CD8-positive, alpha-beta memory T cell (primary cell): ENCODE measurements around the gene HSPB1. TPM values are rescaled to one million over a fixed set of nuclear protein-coding genes. Genes with fewer than 3 reads are reported as not detected.
"Not testable (repeated sequence)": the region's sequence is repeated elsewhere in the genome, so short reads cannot be mapped to it uniquely, and the experiment has no call there.

Source experiments
- CTCF ChIA-PET: fragments of 350-600 bp; sonication (Branson Sonifier 250); formaldehyde crosslinking; loops from one replicate; lab custom pipeline; 2021; ENCODE audit warnings: antibody characterized with exemption; lab: Charles Lee
- POLR2A ChIA-PET: fragments of 350-600 bp; sonication (Branson Sonifier 250); formaldehyde crosslinking; loops from one replicate; lab custom pipeline; 2021; ENCODE audit warnings: antibody characterized with exemption; lab: Charles Lee
- DNase-seq, 5 donors: peaks; one replicate each; pipeline versions ENCODE4 v3.0.0 to v3.0.0-alpha.2; 2020 to 2022; ENCODE audit warnings: mixed read lengths in 1 of 5
- H3K27ac ChIP-seq: one replicate; pipeline ENCODE4 v1.7.0; 2013; ENCODE audit warnings: low read depth, mild to moderate bottlenecking, low read length, moderate library complexity
- H3K27me3 ChIP-seq: 2 replicates; pipeline ENCODE4 v1.7.0; 2013; ENCODE audit warnings: low read length, mild to moderate bottlenecking; ENCODE audit not compliant: insufficient read depth, poor library complexity, severe bottlenecking
- H3K36me3 ChIP-seq: 2 replicates; pipeline ENCODE4 v1.7.0; 2013; ENCODE audit warnings: mild to moderate bottlenecking, low read length, moderate library complexity; ENCODE audit not compliant: insufficient read depth
- H3K4me1 ChIP-seq: 2 replicates; pipeline ENCODE4 v1.7.0; 2013; ENCODE audit warnings: mild to moderate bottlenecking, low read length, moderate library complexity; ENCODE audit not compliant: insufficient read depth
- H3K4me3 ChIP-seq: 2 replicates; pipeline ENCODE4 v1.7.0; 2013; ENCODE audit warnings: mild to moderate bottlenecking, low read length
- H3K9me3 ChIP-seq: 2 replicates; pipeline ENCODE4 v1.7.0; 2013; ENCODE audit warnings: mild to moderate bottlenecking, low read length
- H3K27ac Mint-ChIP-seq, 8 donors: one replicate each; pipeline ENCODE4 v1.8.0; 2020 to 2021; ENCODE audit warnings: mixed read lengths in 8 of 8, mild to moderate bottlenecking in 6 of 8, inconsistent platforms in 3 of 8, moderate library complexity in 3 of 8
- H3K27me3 Mint-ChIP-seq, 2 donors: one replicate each; pipeline ENCODE4 v1.8.0; 2020 to 2021; ENCODE audit warnings: mixed read lengths in 2 of 2, mild to moderate bottlenecking in 1 of 2, moderate library complexity in 1 of 2
- H3K36me3 Mint-ChIP-seq, 3 donors: one replicate each; pipeline ENCODE4 v1.8.0; 2020 to 2021; ENCODE audit warnings: mixed read lengths in 3 of 3, inconsistent platforms in 1 of 3, mild to moderate bottlenecking in 1 of 3
- H3K4me1 Mint-ChIP-seq, 3 donors: one replicate each; pipeline ENCODE4 v1.8.0; 2020 to 2021; ENCODE audit warnings: mixed read lengths in 3 of 3, inconsistent platforms in 1 of 3, mild to moderate bottlenecking in 1 of 3
- H3K4me3 Mint-ChIP-seq, 7 donors: one replicate each; pipeline ENCODE4 v1.8.0; 2020 to 2021; ENCODE audit warnings: mixed read lengths in 7 of 7, mild to moderate bottlenecking in 6 of 7, moderate library complexity in 4 of 7, inconsistent platforms in 2 of 7
- H3K9me3 Mint-ChIP-seq, 5 donors: one replicate each; pipeline ENCODE4 v1.8.0; 2020 to 2022; ENCODE audit warnings: mixed read lengths in 5 of 5, mild to moderate bottlenecking in 3 of 5, moderate library complexity in 2 of 5, inconsistent platforms in 1 of 5
- polyA plus RNA-seq: library from polyadenylated mRNA; unstranded; fragments of 300-500 nt; fragmentation: Illumina TruSeq; gene quantifications from one replicate; pipeline ENCODE4 v1.2.3, GENCODE V29; 2021
- total RNA-seq, 2 experiments: library from RNA; stranded (reverse); gene quantifications; one replicate each; pipeline ENCODE4 v1.2.3, GENCODE V29; 2021

Gene HSPB1
- total and polyA plus RNA-seq, 3 experiments from 2014 or later: 74.7 to 84.1 (median 80.7) TPM

- peak overlapping the region; percentile 37 to 89 (median 74) for H3K4me3 Mint-ChIP-seq
- Histone ChIP-seq H3K4me1 (peaks cover 11% of the 10 kb centered on the region), H3K36me3 (no peaks in the 10 kb centered on the region), H3K27ac (no peak overlapping the region), H3K9me3 (no peaks in the 10 kb centered on the region), H3K4me3 (peak overlapping the region; percentile 38), H3K27me3 (peaks cover 15% of the 10 kb centered on the region)
- ChIA-PET CTCF (interaction anchor here (0.9 to 2.4 kb wide), 7 partner anchors 9 to 32 kb away, joined by 3 to 7 read pairs (median 3); partner anchors contain the start of gene HSPB1), POLR2A (no interaction called here)
- H3K27ac Mint-ChIP-seq: peak overlapping the region in 1 of 8 donors; percentile 47
- H3K27me3 Mint-ChIP-seq: peaks cover 36 to 46% of the 10 kb centered on the region in 2 donors
- peaks cover 0 to 2% (median 0%) of the 10 kb centered on the region in 5 donors for H3K9me3 Mint-ChIP-seq
- peak in 1 of 5 donors; percentile 21 for DNase-seq
- H3K36me3 Mint-ChIP-seq: no peaks in the 10 kb centered on the region
- H3K4me1 Mint-ChIP-seq: peaks cover 14 to 24% (median 22%) of the 10 kb centered on the region in 3 donors
Observed at GRCh38 chr7:76282344-76283253, 19.9 kb upstream of the HSPB1 start.

GRCh38 chr7:76283254-76284159 lies 19.0 kb upstream of the HSPB1 start:
- Mint-ChIP-seq H3K4me1 (peaks cover 14 to 24% (median 22%) of the 10 kb centered on the region in 3 donors), H3K27ac (no peak overlapping the region), H3K36me3 (no peaks in the 10 kb centered on the region), H3K27me3 (peaks cover 36 to 43% of the 10 kb centered on the region in 2 donors), H3K4me3 (peak overlapping the region; percentile 11 to 86 (median 63)), H3K9me3 (peaks cover 0 to 2% (median 0%) of the 10 kb centered on the region in 5 donors)
- no peaks in the 10 kb centered on the region for H3K36me3 ChIP-seq
- no peaks in the 10 kb centered on the region for H3K9me3 ChIP-seq
- CTCF ChIA-PET: interaction anchor here (0.9 to 2.9 kb wide), 6 partner anchors 8 to 31 kb away, joined by 3 to 12 read pairs (median 3); partner anchors contain the start of gene HSPB1
- H3K4me1 ChIP-seq: peaks cover 11% of the 10 kb centered on the region
- H3K4me3 ChIP-seq: no peak overlapping the region
- POLR2A ChIA-PET: no interaction called here
- peaks cover 15% of the 10 kb centered on the region for H3K27me3 ChIP-seq
- no peak overlapping the region for H3K27ac ChIP-seq
- DNase-seq: no peak

- no peak overlapping the region for H3K4me3 ChIP-seq
- ChIA-PET CTCF (interaction anchor here (1.3 to 2.9 kb wide), 2 partner anchors 27 to 28 kb away, joined by 3 to 12 read pairs; no protein-coding TSS in a partner anchor), POLR2A (interaction anchor here (0.5 kb wide), 1 partner anchor 1719 kb away, joined by 3 read pairs; no protein-coding TSS in a partner anchor)
- no peak for DNase-seq
- peaks cover 11% of the 10 kb centered on the region for H3K4me1 ChIP-seq
- peaks cover 14 to 19% (median 18%) of the 10 kb centered on the region in 3 donors for H3K4me1 Mint-ChIP-seq
- no peaks in the 10 kb centered on the region for H3K36me3 ChIP-seq
- H3K36me3 Mint-ChIP-seq: no peaks in the 10 kb centered on the region
- H3K27me3 ChIP-seq: peaks cover 14% of the 10 kb centered on the region
- H3K9me3 Mint-ChIP-seq: peaks cover 0 to 2% (median 0%) of the 10 kb centered on the region in 5 donors
- H3K27ac ChIP-seq: no peak overlapping the region
- H3K27ac Mint-ChIP-seq: peak overlapping the region in 1 of 8 donors; percentile 66
- H3K9me3 ChIP-seq: no peaks in the 10 kb centered on the region
- peak overlapping the region in 1 of 7 donors; percentile 64 for H3K4me3 Mint-ChIP-seq
- peaks cover 27 to 29% of the 10 kb centered on the region in 2 donors for H3K27me3 Mint-ChIP-seq
Observed at GRCh38 chr7:76285604-76286374, 16.7 kb upstream of the HSPB1 start.

- H3K4me1 Mint-ChIP-seq: peaks cover 13 to 20% (median 16%) of the 10 kb centered on the region in 3 donors
- Histone ChIP-seq H3K27ac (no peak overlapping the region), H3K9me3 (no peaks in the 10 kb centered on the region), H3K27me3 (peaks cover 7% of the 10 kb centered on the region), H3K36me3 (no peaks in the 10 kb centered on the region), H3K4me1 (peaks cover 12% of the 10 kb centered on the region), H3K4me3 (no peak overlapping the region)
- DNase-seq: no peak
- H3K27ac Mint-ChIP-seq: no peak overlapping the region
- no peaks in the 10 kb centered on the region for H3K36me3 Mint-ChIP-seq
- H3K9me3 Mint-ChIP-seq: peaks cover 0 to 2% (median 0%) of the 10 kb centered on the region in 5 donors
- POLR2A ChIA-PET: no interaction called here
- H3K4me3 Mint-ChIP-seq: no peak overlapping the region
- CTCF ChIA-PET: interaction anchor here (1.3 kb wide), 1 partner anchor 26 kb away, joined by 3 read pairs; no protein-coding TSS in a partner anchor
- peaks cover 22% of the 10 kb centered on the region in 2 donors for H3K27me3 Mint-ChIP-seq
Observed at GRCh38 chr7:76286842-76287403, 15.6 kb upstream of the HSPB1 start.

- H3K27ac ChIP-seq, H3K9me3 Mint-ChIP-seq, H3K27me3 ChIP-seq, H3K4me1 Mint-ChIP-seq, H3K4me3 ChIP-seq, DNase-seq, H3K4me3 Mint-ChIP-seq, POLR2A ChIA-PET, H3K36me3 ChIP-seq, H3K27ac Mint-ChIP-seq, H3K9me3 ChIP-seq, H3K27me3 Mint-ChIP-seq, H3K36me3 Mint-ChIP-seq: not testable (repeated sequence)
- CTCF ChIA-PET: interaction anchor here (0.7 to 2.9 kb wide), 18 partner anchors 8 to 112 kb away, joined by 3 to 70 read pairs (median 4); partner anchors contain the start of gene HSPB1
- peaks cover 10% of the 10 kb centered on the region for H3K4me1 ChIP-seq
Observed at GRCh38 chr7:76290847-76291350, 11.6 kb upstream of the HSPB1 start.

- H3K4me1 ChIP-seq: peaks cover 10% of the 10 kb centered on the region
- peaks cover 4 to 9% of the 10 kb centered on the region in 2 donors for H3K27me3 Mint-ChIP-seq
- no peaks in the 10 kb centered on the region for H3K9me3 ChIP-seq
- no peaks in the 10 kb centered on the region for H3K9me3 Mint-ChIP-seq
- H3K27ac ChIP-seq: peak overlapping the region; percentile 38
- no peak overlapping the region for H3K4me3 ChIP-seq
- no peaks in the 10 kb centered on the region for H3K27me3 ChIP-seq
- H3K27ac Mint-ChIP-seq: peak overlapping the region in 2 of 8 donors; percentile 3 to 66
- H3K36me3 ChIP-seq: no peaks in the 10 kb centered on the region
- ChIA-PET CTCF (interaction anchor here (0.7 to 2.9 kb wide), 23 partner anchors 8 to 115 kb away, joined by 3 to 70 read pairs (median 3); partner anchors contain the start of genes HSPB1 and YWHAG), POLR2A (no interaction called here)
- DNase-seq: peak; percentile 68 to 87 (median 75)
- H3K36me3 Mint-ChIP-seq: no peaks in the 10 kb centered on the region
- H3K4me3 Mint-ChIP-seq: no peak overlapping the region
- H3K4me1 Mint-ChIP-seq: peaks cover 4 to 8% (median 6%) of the 10 kb centered on the region in 3 donors
Observed at GRCh38 chr7:76291351-76292212, 10.9 kb upstream of the HSPB1 start.
